Pancreas (tissue), 10 donors: ENCODE data around the gene RAB3C. TPM values are rescaled to one million over a fixed set of nuclear protein-coding genes. Genes with fewer than 3 reads are reported as not detected.

ENCODE experiments used
- ATAC-seq, 4 donors: fragments of 200-7000 bp; cut with Tn5 transposase; one replicate each; pipeline versions ENCODE4 v1.8.0 to v1.9.1; 2020; ENCODE audit warnings: mild to moderate bottlenecking in 4 of 4, moderate library complexity in 4 of 4
- DNase-seq, 6 donors: peaks; one replicate each; pipeline ENCODE4 v3.0.0-alpha.2; 2020
- FAIRE-seq: peaks from 2 replicates; lab custom pipeline; 2012; peaks lifted over from hg19 to GRCh38; lab: Jason Lieb, UNC
- H3K27ac ChIP-seq, 4 donors: fragments of 200-600 bp; sonication (generic); 1 replicate in 3 of 4; 2 replicates in 1 of 4; pipeline versions ENCODE4 v1.5.0 to v1.8.0; 2020
- H3K27me3 ChIP-seq, 4 donors: fragments of 200-600 bp; one replicate each; pipeline ENCODE4 v1.8.0; 2021
- H3K36me3 ChIP-seq, 3 donors: fragments of 200-600 bp; sonication (generic) in 1 of 3; one replicate each; pipeline versions ENCODE4 v1.5.0 to v1.8.0; 2020 to 2021
- H3K4me1 ChIP-seq, 3 donors: fragments of 200-600 bp; one replicate each; pipeline ENCODE4 v1.8.0; 2021
- H3K4me3 ChIP-seq, 4 donors: fragments of 200-600 bp; sonication (generic) in 2 of 4; one replicate each; pipeline versions ENCODE4 v1.5.0 to v1.8.0; 2020 to 2021
- H3K9me3 ChIP-seq, 4 donors: fragments of 200-600 bp; one replicate each; pipeline ENCODE4 v1.8.0; 2021
- CTCF ChIP-seq, 4 donors: fragments of 200-600 bp; sonication (generic) in 3 of 4; IDR thresholded peaks; one replicate each; pipeline versions ENCODE4 v1.5.0 to v1.8.0; 2021; ENCODE audit warnings: antibody characterized with exemption in 4 of 4
- WGBS, 2 donors: extraction: QIAGEN DNeasy Blood & Tissue Kit; methylation state at CpG; one replicate each; pipeline ENCODE4 v1.1.7; 2013; 5-methylcytosine and 5-hydroxymethylcytosine counted together
- intact Hi-C, 3 donors: fragments of 100-400 bp; cut with DNase I; formaldehyde crosslinking; loops; one replicate each; pipeline versions ENCODE4 v1.11.1 to v1.14.2; 2022
- polyA plus RNA-seq, 2 donors: library from polyadenylated mRNA; stranded (reverse); fragments of 200-250 nt; gene quantifications; one replicate each; pipeline ENCODE4 v1.2.3, GENCODE V29; 2013
- total RNA-seq, 6 donors: library from RNA; stranded (reverse); fragmentation: NEBNext Ultra II Directional in 4 of 6; extraction: Animal tissue kit (Norgen Biotek cat#: 25700) in 4 of 6; gene quantifications; one replicate each; pipeline versions ENCODE4 v1.2.1 to v1.2.4, GENCODE V29; 2021 to 2023
- donor health status: healthy with polysubstance abuse.
- donor health status: DM: no; HTN: no; CAD: no; lungs with moderate emphysema.
- donor health status: DM: no; HTN: no; CAD: no.
- donor health status: control.
- donor health status: control.
- donor health status: Bipolar disorder and iron deficiency.
- donor health status: DM: yes; HTN: yes; CAD: no.
- donor health status: DM: no; HTN: no; CAD: no.
- donor health status: DM: no; HTN: no; CAD: no.
- donor health status: DM: yes; HTN: yes; CAD: no.

Gene RAB3C
- total and polyA plus RNA-seq, 8 donors, result 1.7 to 9.0 (median 4.8) TPM

GRCh38 chr5:58761407-58761806, 178.5 kb downstream of the RAB3C start:
- no peak for TF ChIP-seq CTCF (IDR thresholded peaks at IDR 0.05)
- Histone ChIP-seq H3K9me3 (no peaks in the 10 kb centered on the region), H3K27me3 (no peaks in the 10 kb centered on the region), H3K36me3 (no peaks in the 10 kb centered on the region), H3K27ac (no peak overlapping the region), H3K4me3 (no peak overlapping the region), H3K4me1 (peaks cover 15 to 28% (median 24%) of the 10 kb centered on the region in 3 donors)
- intact Hi-C loops, result no loop called here
- FAIRE-seq (no peak), ATAC-seq (peak in 3 of 4 donors; percentile 17 to 55 (median 42)), DNase-seq (no peak)

- peak in 1 of 4 donors; percentile 14 for ATAC-seq
- H3K27ac ChIP-seq, result peak overlapping the region in 1 of 4 donors; percentile 62
- DNase-seq, result no peak
- H3K27me3 ChIP-seq, result no peaks in the 10 kb centered on the region
- intact Hi-C loops, result no loop called here
- no peak for TF ChIP-seq CTCF (IDR thresholded peaks at IDR 0.05)
- H3K4me1 ChIP-seq, result peaks cover 15 to 28% (median 24%) of the 10 kb centered on the region in 3 donors
- no peak for FAIRE-seq
- H3K4me3 ChIP-seq, result no peak overlapping the region
- H3K36me3 ChIP-seq, result no peaks in the 10 kb centered on the region
- no peaks in the 10 kb centered on the region for H3K9me3 ChIP-seq
Observed at GRCh38 chr5:58763390-58763789, 180.5 kb downstream of the RAB3C start.

GRCh38 chr5:58764199-58764598, 181.3 kb downstream of the RAB3C start:
- peak overlapping the region in 3 of 4 donors; percentile 9 to 62 (median 57) for H3K27ac ChIP-seq
- ATAC-seq, result peak; percentile 55 to 86 (median 82)

GRCh38 chr5:58765058-58765457, 182.2 kb downstream of the RAB3C start:
- ATAC-seq (peak; percentile 68 to 87 (median 82)), DNase-seq (peak in 1 of 6 donors; percentile 9), FAIRE-seq (peak; percentile 17)
- 25 to 28% methylated on average over 2 of the region's 2 CpGs for WGBS, 2 donors
- TF ChIP-seq CTCF (IDR thresholded peaks at IDR 0.05), result no peak
- Histone ChIP-seq H3K9me3 (no peaks in the 10 kb centered on the region), H3K27me3 (no peaks in the 10 kb centered on the region), H3K36me3 (no peaks in the 10 kb centered on the region), H3K4me1 (peaks cover 15 to 22% (median 21%) of the 10 kb centered on the region in 3 donors), H3K27ac (peak overlapping the region in 2 of 4 donors; percentile 52 to 62), H3K4me3 (no peak overlapping the region)
- intact Hi-C loops, result no loop called here

More at GRCh38 chr5:58764199-58764598, 181.3 kb downstream of the RAB3C start:
- Histone ChIP-seq H3K4me1 (peaks cover 15 to 24% (median 24%) of the 10 kb centered on the region in 3 donors), H3K4me3 (no peak overlapping the region), H3K9me3 (no peaks in the 10 kb centered on the region), H3K27me3 (no peaks in the 10 kb centered on the region), H3K36me3 (no peaks in the 10 kb centered on the region)
- intact Hi-C loops, result no loop called here
- no peak for TF ChIP-seq CTCF (IDR thresholded peaks at IDR 0.05)
- FAIRE-seq, result no peak
- DNase-seq, result peak in 3 of 6 donors; percentile 11 to 34 (median 26)
- 56 to 64% methylated on average over 3 of the region's 3 CpGs for WGBS, 2 donors

- Histone ChIP-seq H3K4me3 (no peak overlapping the region), H3K9me3 (no peaks in the 10 kb centered on the region), H3K27ac (no peak overlapping the region), H3K4me1 (peaks cover 15 to 30% (median 26%) of the 10 kb centered on the region in 3 donors), H3K27me3 (no peaks in the 10 kb centered on the region), H3K36me3 (no peaks in the 10 kb centered on the region)
- FAIRE-seq (no peak), DNase-seq (no peak), ATAC-seq (no peak)
- no peak for TF ChIP-seq CTCF (IDR thresholded peaks at IDR 0.05)
- intact Hi-C loops, result no loop called here
Observed at GRCh38 chr5:58767104-58767503, 184.2 kb downstream of the RAB3C start.
